ENCODE results near the gene INF2.

INF2 gene

DNA sequence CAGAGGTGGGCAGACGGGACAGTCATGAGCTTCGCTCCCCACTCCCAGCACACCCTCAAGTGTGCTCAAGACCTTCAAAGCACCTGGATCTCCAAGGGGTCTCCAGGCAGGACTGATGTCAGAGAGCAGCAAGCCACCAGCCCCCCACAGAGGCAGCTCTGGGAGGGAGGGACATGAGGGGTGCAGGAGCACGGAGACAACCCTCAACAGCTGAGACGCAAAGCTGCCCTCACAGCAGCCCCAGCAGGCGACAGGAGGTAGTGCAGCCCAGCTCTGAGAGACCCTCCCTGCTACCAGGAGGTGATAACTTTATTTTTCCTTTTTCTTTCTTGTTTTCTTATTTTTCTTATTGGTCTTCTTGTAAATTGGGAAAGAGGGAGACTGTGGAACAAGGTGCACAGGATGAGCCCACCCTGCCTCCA lies 81.4 kb downstream of the INF2 start:
- no peak for DNase-seq (ENCODE audit: low read depth in 2 of 2)

DNA sequence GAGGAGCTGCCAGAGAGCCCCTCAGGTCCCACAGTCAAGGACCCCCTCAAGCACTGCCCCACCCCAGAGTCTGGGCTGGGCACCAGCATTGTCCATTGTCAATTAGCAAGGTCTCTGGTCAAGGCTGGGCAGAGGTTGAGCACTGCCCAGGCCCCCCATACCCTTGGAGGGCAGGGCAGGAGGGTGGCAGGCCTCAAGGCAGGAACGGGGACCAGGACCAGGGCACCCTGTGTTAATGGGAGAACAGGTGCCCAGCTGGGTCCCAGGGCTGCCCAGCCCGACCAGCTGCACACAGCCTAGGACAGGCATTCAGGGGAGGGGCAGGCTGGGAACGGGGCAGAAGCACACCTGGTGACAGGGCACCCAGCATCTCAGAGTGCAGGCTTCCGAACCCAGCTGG lies 82.0 kb downstream of the INF2 start:
- DNase-seq (ENCODE audit: low read depth in 2 of 2), result no peak

Measured in stimulated activated CD4-positive, alpha-beta T cell treated with anti-CD3 and anti-CD28 coated beads, Interleukin-1b, Interleukin-23, amount 100 ng/mL, for 4 hours (primary cell).